ENCODE results near the gene FCN1. TPM values are rescaled to one million over a fixed set of nuclear protein-coding genes. Genes with fewer than 3 reads are reported as not detected.

FCN1 gene
- total and polyA plus RNA-seq, 2 of the 8 experiments (the other 6 are each of a cell fraction or from before 2014, with no cell fraction given): not detected

DNA sequence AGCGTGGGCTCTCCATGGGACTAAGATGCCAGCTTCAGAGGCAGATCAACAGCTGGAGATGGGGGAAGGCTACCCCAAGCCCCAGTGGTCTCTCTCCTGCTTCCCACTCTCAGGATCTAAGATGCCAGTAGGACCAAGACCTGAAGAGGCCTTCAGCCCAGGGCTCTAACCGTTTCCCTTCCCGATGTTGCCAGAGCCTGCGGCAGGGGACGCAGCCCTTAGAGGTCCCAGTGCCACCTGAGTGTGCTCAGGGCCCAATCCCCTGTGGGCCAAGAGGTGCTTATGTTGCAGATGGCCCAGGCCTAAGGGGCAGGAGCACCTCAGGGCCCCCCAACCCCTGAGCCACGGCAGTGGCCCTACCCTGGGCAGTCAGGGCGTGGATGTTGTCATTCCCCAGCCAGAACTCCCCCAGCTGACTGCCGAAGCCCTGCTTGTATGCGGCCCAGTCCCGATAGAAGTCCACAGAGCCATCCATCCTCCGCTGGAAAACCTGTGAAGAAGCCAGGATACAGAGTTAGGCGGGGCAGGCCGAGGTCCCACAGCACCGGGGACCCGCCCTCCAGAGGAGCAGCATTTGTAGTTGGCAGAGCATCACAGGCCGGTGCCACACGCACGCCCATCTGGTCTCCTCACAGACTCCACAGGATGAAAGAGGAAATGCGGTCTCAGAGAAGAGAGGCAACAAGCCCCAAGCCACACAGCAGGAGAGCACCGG is 5.4 kb downstream of the FCN1 start (continued):
- TF ChIP-seq RBBP5 (IDR thresholded peaks at IDR 0.05; ENCODE audit: borderline replicate concordance, low read depth, low read length): no peak
- TF ChIP-seq, protein P1, sequence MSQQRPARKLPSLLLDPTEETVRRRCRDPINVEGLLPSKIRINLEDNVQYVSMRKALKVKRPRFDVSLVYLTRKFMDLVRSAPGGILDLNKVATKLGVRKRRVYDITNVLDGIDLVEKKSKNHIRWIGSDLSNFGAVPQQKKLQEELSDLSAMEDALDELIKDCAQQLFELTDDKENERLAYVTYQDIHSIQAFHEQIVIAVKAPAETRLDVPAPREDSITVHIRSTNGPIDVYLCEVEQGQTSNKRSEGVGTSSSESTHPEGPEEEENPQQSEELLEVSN (IDR thresholded peaks at IDR 0.05): no peak

Measured in H1 (cell line).